Erythroblast (primary cell): ENCODE measurements around the gene LYPLAL1.

Experiments
- GATA1 ChIP-seq: IDR thresholded peaks from 2 replicates; pipeline ENCODE4 v1.6.1; 2011; ENCODE audit warnings: low read depth, mild to moderate bottlenecking, control low read depth, low read length, moderate library complexity
- POLR2A ChIP-seq: IDR thresholded peaks from 2 replicates; pipeline ENCODE4 v1.6.1; 2011; ENCODE audit warnings: mild to moderate bottlenecking, low read length

- no peak for TF ChIP-seq POLR2A
- TF ChIP-seq GATA1, result no peak
Measured at GRCh38 chr1:219227360-219228057, 53.8 kb downstream of the LYPLAL1 start.
